ENCODE measurements around the gene PKD2L2.

DNA sequence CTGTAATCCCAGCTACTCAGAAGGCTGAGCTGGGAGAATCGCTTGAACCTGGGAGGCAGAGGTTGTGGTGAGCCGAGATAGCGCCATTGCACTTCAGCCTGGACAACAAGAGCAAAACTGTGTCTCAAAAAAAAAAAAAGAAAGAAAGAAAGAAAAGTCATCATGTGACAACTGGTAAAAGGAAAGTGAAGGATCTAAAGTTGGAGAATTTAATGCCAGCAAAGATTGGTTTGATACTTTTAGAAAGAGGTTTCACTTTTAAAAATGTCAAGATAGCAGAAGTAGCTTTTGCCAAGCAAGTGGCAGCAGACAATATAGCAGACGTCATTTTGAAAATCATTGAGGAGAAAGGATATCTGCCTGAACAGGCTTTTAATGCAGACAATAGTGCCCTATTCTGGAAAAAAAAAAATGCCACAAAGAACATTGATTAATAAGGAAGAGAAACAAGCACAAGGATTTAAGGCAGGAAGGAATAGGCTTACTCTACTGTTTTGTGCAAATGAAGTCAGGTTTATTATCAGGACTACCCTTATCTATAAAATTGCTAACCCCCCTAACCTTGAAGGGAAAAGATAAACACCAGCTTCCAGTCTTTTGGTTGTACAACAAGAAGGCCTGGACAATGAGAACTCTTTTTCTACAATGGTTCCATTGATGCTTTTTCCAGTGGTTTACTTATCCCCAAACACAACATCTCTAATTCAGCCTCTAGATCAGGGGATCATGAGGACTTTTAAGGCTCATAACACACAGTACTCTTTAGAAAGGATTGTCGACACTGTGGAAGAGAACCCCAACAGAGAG, 12.0 kb downstream of the PKD2L2 start:
- TF ChIP-seq KLF1 (tag by site-specific recombination; IDR thresholded peaks at IDR 0.05) (no peak), ZNF324 (tag by site-specific recombination; IDR thresholded peaks at IDR 0.05) (no peak), ZIC2 (tag by site-specific recombination; IDR thresholded peaks at IDR 0.05) (no peak), TCF7L2 (IDR thresholded peaks at IDR 0.05; ENCODE audit: borderline replicate concordance, low read depth, low read length) (no peak), ZNF558 (tag by site-specific recombination; IDR thresholded peaks at IDR 0.05) (no peak)
- TF ChIP-seq, protein P1, sequence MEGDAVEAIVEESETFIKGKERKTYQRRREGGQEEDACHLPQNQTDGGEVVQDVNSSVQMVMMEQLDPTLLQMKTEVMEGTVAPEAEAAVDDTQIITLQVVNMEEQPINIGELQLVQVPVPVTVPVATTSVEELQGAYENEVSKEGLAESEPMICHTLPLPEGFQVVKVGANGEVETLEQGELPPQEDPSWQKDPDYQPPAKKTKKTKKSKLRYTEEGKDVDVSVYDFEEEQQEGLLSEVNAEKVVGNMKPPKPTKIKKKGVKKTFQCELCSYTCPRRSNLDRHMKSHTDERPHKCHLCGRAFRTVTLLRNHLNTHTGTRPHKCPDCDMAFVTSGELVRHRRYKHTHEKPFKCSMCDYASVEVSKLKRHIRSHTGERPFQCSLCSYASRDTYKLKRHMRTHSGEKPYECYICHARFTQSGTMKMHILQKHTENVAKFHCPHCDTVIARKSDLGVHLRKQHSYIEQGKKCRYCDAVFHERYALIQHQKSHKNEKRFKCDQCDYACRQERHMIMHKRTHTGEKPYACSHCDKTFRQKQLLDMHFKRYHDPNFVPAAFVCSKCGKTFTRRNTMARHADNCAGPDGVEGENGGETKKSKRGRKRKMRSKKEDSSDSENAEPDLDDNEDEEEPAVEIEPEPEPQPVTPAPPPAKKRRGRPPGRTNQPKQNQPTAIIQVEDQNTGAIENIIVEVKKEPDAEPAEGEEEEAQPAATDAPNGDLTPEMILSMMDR (tag by site-specific recombination; IDR thresholded peaks at IDR 0.05): no peak
- TF ChIP-seq, protein P2, sequence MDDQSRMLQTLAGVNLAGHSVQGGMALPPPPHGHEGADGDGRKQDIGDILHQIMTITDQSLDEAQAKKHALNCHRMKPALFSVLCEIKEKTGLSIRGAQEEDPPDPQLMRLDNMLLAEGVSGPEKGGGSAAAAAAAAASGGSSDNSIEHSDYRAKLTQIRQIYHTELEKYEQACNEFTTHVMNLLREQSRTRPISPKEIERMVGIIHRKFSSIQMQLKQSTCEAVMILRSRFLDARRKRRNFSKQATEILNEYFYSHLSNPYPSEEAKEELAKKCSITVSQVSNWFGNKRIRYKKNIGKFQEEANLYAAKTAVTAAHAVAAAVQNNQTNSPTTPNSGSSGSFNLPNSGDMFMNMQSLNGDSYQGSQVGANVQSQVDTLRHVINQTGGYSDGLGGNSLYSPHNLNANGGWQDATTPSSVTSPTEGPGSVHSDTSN (CRISPR knock-in tag; IDR thresholded peaks at IDR 0.05): no peak
